GM21390 (cell line): ENCODE measurements around the gene GARNL3.

Experiments
- ATAC-seq: cut with Tn5 transposase; IDR thresholded peaks from one replicate; pipeline ENCODE4 v1.9.1; 2021; ENCODE audit not compliant: unreplicated experiment

GARNL3 gene

DNA sequence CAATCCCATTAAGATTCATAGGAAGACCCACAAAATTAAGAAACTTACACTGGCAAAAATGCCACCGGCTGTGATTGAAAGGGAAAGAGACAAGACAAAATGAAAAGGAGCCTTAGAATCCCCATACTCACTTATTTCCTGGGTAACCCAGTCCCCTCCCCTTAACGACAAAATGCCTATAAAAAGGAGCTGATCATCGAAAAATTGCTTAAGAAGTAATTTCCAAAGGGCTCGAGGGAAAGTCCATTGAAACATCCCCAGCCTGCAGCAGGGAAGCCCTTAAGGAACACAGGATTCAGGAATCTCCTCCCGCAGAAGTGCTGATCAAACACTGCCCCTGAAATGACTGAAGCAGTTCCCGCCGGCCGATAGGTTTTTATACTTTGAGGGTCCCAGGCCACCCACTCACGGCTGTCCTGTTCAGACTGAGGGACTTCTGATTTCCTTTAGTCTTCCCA is 158.9 kb downstream of the GARNL3 start:
- no peak for ATAC-seq

DNA sequence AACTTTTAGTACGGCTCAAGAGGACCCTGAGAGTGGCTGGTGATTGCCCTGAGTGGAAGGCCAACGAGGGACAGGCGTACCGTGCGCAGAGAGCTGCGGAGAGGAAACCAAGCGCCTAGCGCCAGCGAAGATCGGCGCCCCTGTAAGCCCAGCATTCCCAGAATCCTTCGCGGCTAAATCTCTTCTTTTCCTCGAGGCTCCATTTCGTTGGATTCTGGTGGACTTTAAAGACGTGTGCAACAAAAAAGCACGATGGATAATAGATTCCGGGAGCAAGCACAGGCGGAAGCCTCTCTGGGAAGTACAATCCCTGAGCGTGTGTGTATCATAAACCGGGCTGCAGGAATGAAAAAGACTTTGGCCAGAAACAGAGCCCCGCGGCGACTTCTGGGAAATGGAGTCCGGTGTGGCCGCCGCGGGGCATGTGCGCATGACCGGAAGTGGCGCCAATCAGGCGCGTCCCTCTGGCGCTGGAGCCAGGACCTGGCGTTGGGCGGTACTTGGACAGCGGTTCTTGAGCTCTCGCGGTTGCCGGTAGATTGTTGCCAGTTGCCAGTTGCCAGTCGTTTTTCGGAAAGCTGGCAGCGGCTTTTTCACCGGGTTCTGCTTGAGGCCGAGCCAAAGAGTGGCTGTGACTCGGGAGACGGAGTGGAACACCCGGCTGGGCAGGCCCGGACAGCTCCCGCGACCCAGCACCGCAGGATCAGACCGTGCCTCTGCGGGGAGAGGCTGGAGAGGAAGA is 159.5 kb downstream of the GARNL3 start, which contains the start of gene ZNF79:
TSS of gene ZNF79 (plus strand) at position 449 of the 742 bp plus-strand sequence. CDS start 406 bp downstream, outside the sequence.
- peak; percentile 86 for ATAC-seq

DNA sequence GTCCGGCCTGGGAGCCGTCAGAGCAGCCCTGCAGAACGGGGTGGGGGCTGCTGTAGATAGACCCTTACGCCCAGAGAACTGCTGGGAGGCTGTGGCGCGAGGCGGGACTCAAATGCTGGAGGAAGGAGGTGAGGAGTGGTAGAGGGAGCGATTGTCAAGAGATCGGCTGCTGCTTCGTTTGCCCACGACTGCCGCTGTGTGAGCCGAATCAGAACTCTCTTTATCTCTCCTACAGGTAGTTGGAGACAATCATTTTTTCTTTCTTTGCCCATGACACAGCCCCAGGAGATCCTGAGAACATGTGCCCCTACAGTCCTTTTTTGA is 160.1 kb downstream of the GARNL3 start:
- ATAC-seq, result peak; percentile 7

- no peak for ATAC-seq
Measured at GRCh38 chr9:127426756-127427155, 162.2 kb downstream of the GARNL3 start.

DNA sequence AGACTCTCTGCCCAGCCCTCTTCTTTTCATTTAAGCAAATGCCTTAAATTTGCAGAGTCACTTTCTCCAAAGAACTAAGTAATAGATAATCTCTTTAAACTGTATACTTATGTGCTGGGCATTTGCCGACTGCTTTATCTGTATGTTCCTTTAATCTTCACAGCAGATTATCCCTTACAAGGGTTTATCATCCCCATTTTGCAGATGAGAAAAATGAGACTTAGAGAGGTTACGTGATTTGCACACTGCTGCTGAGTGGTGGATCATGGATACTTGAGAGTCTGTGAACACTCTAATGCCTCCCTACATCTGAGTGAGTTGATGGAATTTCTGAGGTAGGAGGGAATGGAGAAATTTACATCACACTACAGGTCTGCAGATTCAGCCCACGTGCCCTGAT is 163.8 kb downstream of the GARNL3 start:
- no peak for ATAC-seq

DNA sequence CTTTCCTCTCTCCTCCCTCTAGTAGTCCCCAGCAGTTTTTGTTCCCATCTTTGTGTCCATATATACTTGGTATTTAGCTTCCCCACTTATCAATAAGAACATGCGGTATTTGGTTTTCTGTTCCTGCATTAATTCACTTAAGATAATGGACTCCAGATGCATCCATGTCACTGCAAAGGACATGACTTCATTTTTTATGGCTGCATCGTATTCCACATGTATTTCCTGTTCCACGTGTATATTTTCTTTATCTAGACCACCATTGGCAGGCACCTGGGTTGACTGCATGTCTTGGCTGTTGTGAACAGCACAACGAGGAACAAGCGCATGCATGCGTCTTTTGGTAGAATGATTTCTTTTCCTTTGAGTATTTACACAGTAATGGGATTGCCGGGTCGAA is 165.8 kb downstream of the GARNL3 start:
- no peak for ATAC-seq

DNA sequence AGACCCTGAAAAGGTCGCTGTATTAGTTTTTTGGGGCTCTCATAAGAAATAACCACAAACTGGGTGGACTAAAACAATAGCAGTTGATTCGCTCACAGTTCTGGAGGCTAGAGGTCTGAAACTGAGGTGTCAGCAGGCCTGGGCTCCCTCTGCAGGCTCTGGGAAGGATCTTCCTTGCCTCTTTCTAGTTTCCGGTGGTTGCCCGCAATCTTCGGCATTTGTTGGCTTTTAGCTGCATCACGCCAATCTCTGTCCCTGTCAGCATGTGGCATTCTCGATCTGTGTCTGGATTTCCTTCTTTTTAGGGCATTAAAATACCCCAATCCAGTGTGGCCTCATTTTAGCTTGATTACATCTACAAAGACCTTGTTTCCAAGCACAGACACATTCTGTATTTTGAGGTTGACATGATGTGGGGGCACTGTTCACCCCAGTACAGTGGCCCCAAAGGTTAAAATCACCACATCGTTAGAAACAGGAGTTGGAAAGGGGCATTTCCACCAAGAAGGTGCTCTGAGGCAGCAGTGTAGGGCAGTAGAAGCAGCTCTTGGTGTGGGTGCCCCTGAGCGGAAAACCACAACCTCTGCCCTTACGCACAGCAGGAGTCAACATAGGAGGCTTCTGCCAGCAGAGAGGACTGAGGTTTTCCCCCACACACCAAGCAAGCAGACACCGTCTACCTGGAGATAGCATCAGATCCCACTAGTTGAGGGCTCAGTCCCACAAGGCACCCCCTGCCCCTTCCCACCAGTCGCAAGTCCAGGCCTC is 173.1 kb downstream of the GARNL3 start:
- ATAC-seq, result no peak

- ATAC-seq, result no peak
Measured at GRCh38 chr9:127438394-127438793, 173.8 kb downstream of the GARNL3 start.
